ENCODE data around the gene NDUFS8.
"Not testable (repeated sequence)": the region's sequence is repeated elsewhere in the genome, so short reads cannot be mapped to it uniquely, and the experiment has no call there.

NDUFS8 gene

GRCh38 chr11:68030318-68031143 lies at the start of gene NDUFS8:
TSS of gene NDUFS8 (plus strand) at chr11:68030681. CDS start at chr11:68032152, 1,471 bp downstream.
- peak; percentile 97 for DNase-seq (ENCODE audit: low read depth, low spot score)

DNA sequence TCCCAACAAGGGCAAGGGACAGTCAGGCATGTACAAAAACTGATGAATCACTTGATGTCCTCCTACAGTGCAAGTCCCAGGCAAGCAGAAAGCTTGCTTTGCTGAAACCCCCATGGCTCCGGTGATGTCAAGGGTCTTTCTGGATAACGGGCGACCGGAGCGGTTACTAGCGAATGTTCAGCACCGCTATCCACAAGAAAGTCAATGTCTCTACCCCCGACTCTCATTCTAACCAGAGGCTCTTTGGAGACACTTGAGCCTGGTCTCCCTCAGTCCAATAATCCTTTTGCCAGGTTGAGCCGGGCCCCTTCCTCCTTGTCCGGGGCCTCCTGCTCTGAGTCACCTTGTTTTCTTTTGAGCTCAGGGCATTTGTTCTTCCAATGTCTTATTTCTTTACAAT lies 49.3 kb upstream of the NDUFS8 start:
- DNase-seq (ENCODE audit: low read depth, low spot score): not testable (repeated sequence)

DNA sequence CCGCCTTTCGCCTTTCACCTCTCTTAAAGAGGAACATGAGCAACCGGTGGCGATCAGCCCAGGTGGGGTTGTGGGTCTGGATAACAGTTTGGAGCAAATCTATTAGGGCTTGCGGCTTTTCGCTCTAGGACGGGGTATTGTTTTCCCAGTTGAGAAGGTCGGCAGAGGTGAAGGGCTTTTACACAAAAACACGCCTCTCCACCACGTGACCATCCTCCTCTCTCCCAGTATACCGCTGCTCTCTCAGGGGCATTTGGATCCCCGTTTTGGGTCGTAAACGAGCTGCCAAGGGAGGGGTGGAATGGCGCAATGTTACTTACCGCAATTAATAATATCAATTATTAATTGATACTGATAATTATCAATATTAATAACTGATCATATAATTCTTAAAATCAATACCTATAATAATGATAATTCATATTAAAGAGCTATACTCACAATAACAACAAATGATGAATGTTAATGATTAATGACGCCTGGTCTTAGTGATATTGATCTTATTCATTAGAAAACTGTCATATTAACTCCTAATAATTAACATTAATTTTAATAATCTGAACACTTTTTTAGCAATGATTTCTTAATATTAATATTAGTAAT lies 48.1 kb upstream of the NDUFS8 start:
- DNase-seq (ENCODE audit: low read depth, low spot score): not testable (repeated sequence)

- DNase-seq (ENCODE audit: low read depth, low spot score): no peak
These were observed 46.5 kb upstream of the NDUFS8 start for GRCh38 chr11:67983951-67984350.

DNA sequence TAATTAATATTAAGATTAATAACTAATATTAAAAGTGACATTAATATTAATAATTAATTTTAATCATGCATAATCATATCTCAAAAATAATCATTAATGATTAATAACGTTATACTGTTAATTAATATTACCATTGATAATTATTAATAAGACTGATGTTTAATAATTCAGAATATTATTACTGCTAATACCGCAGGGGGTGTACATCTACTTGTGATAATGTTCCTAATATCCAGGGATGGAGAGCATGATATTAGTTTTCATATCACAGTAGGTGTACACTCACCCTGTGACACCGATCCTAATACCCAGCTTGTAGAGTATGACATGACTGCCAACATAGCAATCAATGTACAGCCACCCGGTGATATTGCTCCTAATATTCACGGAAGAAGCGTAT lies 45.2 kb upstream of the NDUFS8 start:
- not testable (repeated sequence) for DNase-seq (ENCODE audit: low read depth, low spot score)

GRCh38 chr11:67990546-67991346 lies 39.7 kb upstream of the NDUFS8 start:
- not testable (repeated sequence) for DNase-seq (ENCODE audit: low read depth, low spot score)

DNA sequence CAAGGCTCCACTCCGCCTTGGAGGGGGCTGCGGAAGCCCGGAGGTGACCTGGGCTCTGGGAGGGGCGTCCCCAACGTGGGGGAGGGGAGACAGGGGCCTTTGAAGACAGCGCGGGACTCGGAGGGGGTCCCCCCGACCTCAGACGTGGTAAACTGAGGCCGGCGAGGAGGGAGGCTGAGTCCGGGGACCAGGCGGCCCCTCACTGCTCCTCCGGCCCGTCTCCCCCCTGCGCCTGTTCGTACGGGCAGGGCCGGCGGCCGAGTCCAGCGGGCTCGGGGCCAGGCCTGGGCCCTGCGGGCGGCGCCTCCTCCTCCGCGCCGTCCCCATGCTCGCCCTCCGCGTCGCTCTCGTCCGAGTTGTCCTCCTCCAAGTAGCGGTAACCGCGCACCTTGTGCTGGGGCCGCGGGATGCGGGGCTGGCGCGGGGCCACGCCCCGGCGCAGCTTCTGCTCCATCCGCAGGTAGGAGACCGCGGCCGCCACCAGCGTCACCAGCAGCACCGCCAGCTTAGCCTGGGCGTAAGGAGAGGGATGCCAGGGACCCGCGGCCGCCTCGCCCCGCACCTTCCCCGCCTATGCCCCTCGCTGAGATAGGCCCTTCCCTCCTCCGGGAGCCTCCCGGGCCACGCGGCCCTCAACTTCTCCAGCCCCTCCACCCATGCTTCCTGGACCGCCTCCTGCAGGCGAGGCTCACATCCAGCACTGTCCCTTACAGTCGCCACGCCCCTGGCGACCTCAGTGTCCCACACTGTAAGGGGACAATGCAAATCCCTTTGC lies 38.9 kb upstream of the NDUFS8 start:
- DNase-seq (ENCODE audit: low read depth, low spot score): not testable (repeated sequence)

- not testable (repeated sequence) for DNase-seq (ENCODE audit: low read depth, low spot score)
These were observed 36.7 kb upstream of the NDUFS8 start for GRCh38 chr11:67993821-67994220.

- not testable (repeated sequence) for DNase-seq (ENCODE audit: low read depth, low spot score)
These were observed 36.1 kb upstream of the NDUFS8 start for GRCh38 chr11:67994387-67994786.

GRCh38 chr11:67995129-67995528 lies 35.4 kb upstream of the NDUFS8 start:
- not testable (repeated sequence) for DNase-seq (ENCODE audit: low read depth, low spot score)

DNA sequence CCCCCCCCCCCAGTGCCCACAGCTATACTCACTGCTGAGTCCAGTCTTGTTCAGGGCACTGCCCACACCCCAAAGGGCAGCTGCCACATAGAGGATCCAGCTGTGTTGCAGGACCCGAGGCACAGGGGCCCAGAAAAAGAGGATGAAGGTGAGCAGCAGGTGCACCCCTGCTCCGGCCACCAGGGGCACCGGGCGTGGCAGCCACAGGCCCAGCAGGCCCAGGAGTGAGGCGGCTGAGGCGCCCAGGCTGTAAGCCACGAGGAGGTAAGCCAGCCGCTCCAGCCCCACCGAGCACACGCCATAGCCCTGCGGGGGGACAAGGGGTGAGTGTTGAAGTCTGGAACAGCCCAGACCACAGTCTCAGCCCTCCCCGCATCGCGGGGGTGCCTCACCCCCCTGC lies 34.9 kb upstream of the NDUFS8 start:
- not testable (repeated sequence) for DNase-seq (ENCODE audit: low read depth, low spot score)

DNA sequence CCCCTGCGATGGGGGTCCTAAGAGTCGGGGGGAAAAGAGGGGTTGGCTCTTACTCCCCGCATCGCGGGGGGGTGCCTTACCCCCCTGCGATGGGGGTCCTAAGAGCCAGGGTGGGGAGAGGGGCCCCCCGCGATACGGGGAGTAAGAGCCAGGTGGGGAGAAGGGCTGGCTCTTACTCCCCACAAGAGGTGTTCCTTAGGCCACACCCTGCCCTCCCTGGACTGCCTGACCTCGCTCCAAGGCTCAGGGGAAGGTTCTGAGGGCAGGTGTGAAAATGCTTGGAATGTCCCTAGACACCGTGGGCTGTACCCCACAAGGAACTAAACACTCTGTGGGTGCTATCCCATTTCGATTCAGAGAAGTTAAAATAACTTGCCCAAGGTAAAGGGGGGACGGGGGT lies 34.4 kb upstream of the NDUFS8 start:
- no peak for DNase-seq (ENCODE audit: low read depth, low spot score)

GRCh38 chr11:67996622-67997474 lies 33.6 kb upstream of the NDUFS8 start:
- no peak for DNase-seq (ENCODE audit: low read depth, low spot score)

- DNase-seq (ENCODE audit: low read depth, low spot score): no peak
These were observed 33.0 kb upstream of the NDUFS8 start for GRCh38 chr11:67997475-67997921.

DNA sequence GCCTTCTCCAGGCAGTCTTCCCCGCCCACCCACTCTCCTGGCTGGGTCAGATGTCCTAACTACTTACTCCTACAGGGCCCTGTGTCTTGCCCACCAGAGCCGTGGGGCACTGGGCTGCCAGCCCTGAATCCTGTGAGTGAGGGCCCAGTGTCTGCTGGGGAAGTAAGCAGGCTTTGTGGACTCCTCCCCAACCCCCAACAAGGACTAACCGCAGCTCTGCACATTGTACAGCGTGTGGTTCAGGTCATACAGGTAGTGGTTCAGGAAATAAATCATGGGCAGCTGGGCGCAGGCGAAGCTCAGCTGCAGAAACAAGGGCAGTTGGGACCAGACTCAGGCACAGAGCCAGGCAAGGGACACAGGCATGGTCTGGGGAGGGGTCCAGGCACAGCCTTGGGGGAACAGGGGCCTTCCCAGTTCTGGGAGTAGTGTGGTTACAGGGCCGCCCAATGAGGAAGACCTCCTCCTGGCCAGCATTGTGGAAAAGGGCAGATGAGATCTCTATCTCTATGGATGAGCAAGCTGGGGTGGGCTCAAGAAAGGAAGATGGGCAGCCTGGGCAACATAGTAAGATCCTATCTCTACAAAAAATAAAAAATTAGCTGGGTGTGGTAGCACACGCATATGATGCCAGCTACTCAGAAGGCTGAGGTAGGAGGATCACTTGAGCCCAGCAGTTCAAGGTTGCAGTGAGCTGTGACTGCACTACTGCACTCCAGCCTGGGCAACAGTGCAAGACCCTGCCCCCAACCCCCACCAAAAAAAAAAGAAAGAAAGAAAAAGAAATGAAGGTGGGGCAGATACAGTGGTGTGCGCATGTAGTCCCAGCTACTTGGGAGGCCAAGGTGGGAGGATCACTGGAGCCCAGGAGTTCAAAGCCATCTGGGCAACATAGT lies 32.1 kb upstream of the NDUFS8 start:
- no peak for DNase-seq (ENCODE audit: low read depth, low spot score)

DNA sequence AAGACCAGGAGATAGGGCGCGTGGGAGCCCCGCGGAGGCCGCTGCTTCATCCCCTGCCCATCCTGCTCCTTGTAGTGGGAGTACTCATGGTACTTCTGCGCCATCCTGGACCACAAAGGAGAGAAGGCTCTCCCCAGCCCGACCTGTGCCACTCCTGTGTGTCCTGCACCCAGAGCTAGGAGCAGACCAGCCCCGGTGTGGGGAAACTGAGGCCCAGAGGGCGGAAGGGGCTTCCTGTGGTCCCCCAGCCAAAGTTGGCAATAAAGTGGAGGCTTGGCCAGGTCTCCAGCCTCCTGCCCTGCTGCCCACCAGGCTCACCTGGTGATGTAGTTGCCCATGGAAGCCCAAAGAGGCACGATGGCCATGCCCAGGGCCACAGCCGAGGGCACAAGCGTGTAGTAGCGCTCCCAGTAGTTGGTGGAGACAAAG lies 31.3 kb upstream of the NDUFS8 start:
- DNase-seq (ENCODE audit: low read depth, low spot score): no peak

GRCh38 chr11:67999704-68000103 lies 30.8 kb upstream of the NDUFS8 start:
- DNase-seq (ENCODE audit: low read depth, low spot score): no peak

DNA sequence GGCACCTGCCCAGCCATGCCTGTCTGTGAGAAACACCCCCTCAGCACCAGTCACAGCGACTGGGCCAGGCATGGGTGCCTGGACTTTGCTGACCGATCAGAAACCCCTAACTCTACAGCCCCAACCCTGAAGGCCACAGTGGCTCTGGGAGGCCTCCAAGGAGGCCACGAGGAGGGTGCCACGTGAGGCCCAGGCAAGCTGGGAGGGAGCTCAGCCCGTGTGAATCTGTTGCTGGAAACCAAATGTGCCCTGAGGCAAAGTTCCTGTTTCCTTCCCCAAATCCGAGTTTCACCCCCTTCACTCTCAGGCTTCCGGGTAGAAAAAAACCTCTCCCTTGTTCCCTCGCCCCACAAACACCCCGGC lies 27.9 kb upstream of the NDUFS8 start:
- no peak for DNase-seq (ENCODE audit: low read depth, low spot score)

All from iPS DF 19.7 (cell line).